HG03108 (cell line): ENCODE data around the gene KRT31.
"Not testable (repeated sequence)": the region's sequence is repeated elsewhere in the genome, so short reads cannot be mapped to it uniquely, and the experiment has no call there.

Source experiments
- ATAC-seq: cut with Tn5 transposase; IDR thresholded peaks from one replicate; pipeline ENCODE4 v1.9.1; 2021; ENCODE audit warnings: moderate library complexity; ENCODE audit not compliant: unreplicated experiment

Gene KRT31

GRCh38 chr17:41347869-41348760 lies 49.3 kb downstream of the KRT31 start:
- ATAC-seq: no peak

DNA sequence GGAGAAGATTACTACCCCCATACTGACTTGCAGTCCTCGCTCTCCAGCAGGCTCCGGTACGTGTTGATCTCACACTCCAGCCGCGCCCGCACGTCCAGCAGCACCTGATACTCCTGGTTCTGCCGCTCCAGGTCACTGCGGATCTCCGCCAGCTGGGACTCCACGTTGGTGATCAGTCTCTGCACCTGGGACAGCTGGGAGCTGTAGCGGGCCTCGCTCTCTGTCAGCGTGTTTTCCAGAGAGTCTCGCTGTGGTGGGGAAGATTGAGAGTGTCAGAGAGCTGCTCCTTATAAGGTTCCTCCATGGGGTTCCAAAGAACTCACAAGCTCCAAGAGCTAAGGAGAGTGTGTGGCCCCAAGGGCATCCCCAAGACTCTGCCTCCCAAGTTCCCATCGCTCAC lies 51.0 kb downstream of the KRT31 start:
- not testable (repeated sequence) for ATAC-seq

- ATAC-seq: no peak
Observed at GRCh38 chr17:41345992-41346391, 51.4 kb downstream of the KRT31 start.
